OCI-LY1 (cell line): Measurements from ENCODE around the gene EXO1.

Experiments
- H2AFZ ChIP-seq: fragments of 200-600 bp; sonication (generic), shearing (Covaris generic); 2 replicates; pipeline ENCODE4 v1.6.0; 2014; ENCODE audit warnings: antibody characterized with exemption, mild to moderate bottlenecking, low read length
- H3F3A ChIP-seq: fragments of 200-600 bp; sonication (generic), shearing (Covaris generic); 2 replicates; pipeline ENCODE4 v1.6.0; 2014; ENCODE audit warnings: mild to moderate bottlenecking, antibody characterized with exemption, low read length, moderate library complexity; ENCODE audit not compliant: insufficient read depth
- H3K27ac ChIP-seq: fragments of 200-600 bp; sonication (generic); 2 replicates; pipeline ENCODE4 v1.5.1; 2014; ENCODE audit warnings: low read length, mixed run types, mild to moderate bottlenecking, low read depth; ENCODE audit not compliant: poor library complexity, severe bottlenecking
- H3K27me3 ChIP-seq: fragments of 200-600 bp; sonication (generic); 2 replicates; pipeline ENCODE4 v1.6.0; 2014; ENCODE audit warnings: antibody characterized with exemption, mild to moderate bottlenecking, low read length, moderate library complexity; ENCODE audit not compliant: insufficient read depth
- H3K36me3 ChIP-seq: fragments of 200-600 bp; sonication (generic); 2 replicates; pipeline ENCODE4 v1.6.1; 2014; ENCODE audit warnings: mild to moderate bottlenecking, antibody characterized with exemption, low read length, moderate library complexity, mixed read lengths; ENCODE audit not compliant: insufficient read depth
- H3K4me1 ChIP-seq: fragments of 200-600 bp; sonication (generic); 2 replicates; pipeline ENCODE4 v1.5.1; 2014; ENCODE audit warnings: mild to moderate bottlenecking, low read length, moderate library complexity; ENCODE audit not compliant: insufficient read depth, severe bottlenecking
- H3K4me2 ChIP-seq: fragments of 200-600 bp; sonication (generic), shearing (Covaris generic); 2 replicates; pipeline ENCODE4 v1.6.1; 2014; ENCODE audit warnings: low read length
- H3K4me3 ChIP-seq: fragments of 200-600 bp; sonication (generic); 2 replicates; pipeline ENCODE4 v1.5.1; 2014; ENCODE audit warnings: low read length, low read depth, mild to moderate bottlenecking, mixed read lengths; ENCODE audit not compliant: poor library complexity, severe bottlenecking
- H3K79me2 ChIP-seq: fragments of 200-600 bp; shearing (Covaris generic); 2 replicates; pipeline ENCODE4 v1.6.1; 2016; ENCODE audit warnings: mixed run types, low read length, mixed read lengths; ENCODE audit not compliant: insufficient read depth
- H3K9ac ChIP-seq: fragments of 200-600 bp; sonication (generic), shearing (Covaris generic); 2 replicates; pipeline ENCODE4 v1.6.1; 2014; ENCODE audit warnings: mild to moderate bottlenecking, low read length, mixed read lengths
- H3K9me2 ChIP-seq: fragments of 200-600 bp; sonication (generic), shearing (Covaris generic); 2 replicates; pipeline ENCODE4 v1.6.1; 2014; ENCODE audit warnings: low read depth, mild to moderate bottlenecking, low read length, mixed read lengths
- H3K9me3 ChIP-seq: fragments of 200-600 bp; shearing (Covaris generic); 2 replicates; pipeline ENCODE4 v1.6.1; 2014; ENCODE audit warnings: low read length, mixed read lengths
- H4K20me1 ChIP-seq: fragments of 200-600 bp; sonication (generic), shearing (Covaris generic); 2 replicates; pipeline ENCODE4 v1.6.0; 2016; ENCODE audit warnings: mild to moderate bottlenecking, low read length; ENCODE audit not compliant: insufficient read depth
- CTCF ChIP-seq: fragments of 200-600 bp; sonication (generic), shearing (Covaris generic); IDR thresholded peaks from 2 replicates; pipeline ENCODE4 v1.5.1; 2017; ENCODE audit warnings: mild to moderate bottlenecking, antibody characterized with exemption, low read length, moderate library complexity, mixed read lengths
- EZH2 ChIP-seq: fragments of 200-600 bp; sonication (generic), shearing (Covaris generic); IDR thresholded peaks from 2 replicates; pipeline ENCODE4 v1.8.0; 2017; ENCODE audit warnings: borderline replicate concordance, mixed run types, mild to moderate bottlenecking, antibody characterized with exemption, low read length, moderate library complexity, mixed read lengths

Gene EXO1

GRCh38 chr1:241857131-241857530 lies 9.1 kb downstream of the EXO1 start:
- Histone ChIP-seq H3F3A (no peaks in the 10 kb centered on the region), H3K36me3 (peaks cover 83% of the 10 kb centered on the region), H3K4me1 (peaks cover 9% of the 10 kb centered on the region), H3K9ac (no peak overlapping the region), H4K20me1 (no peaks in the 10 kb centered on the region), H3K9me2 (no peaks in the 10 kb centered on the region), H3K27ac (no peak overlapping the region), H3K27me3 (no peaks in the 10 kb centered on the region), H2AFZ (no peak overlapping the region), H3K4me3 (no peak overlapping the region), H3K4me2 (no peak overlapping the region), H3K79me2 (no peaks in the 10 kb centered on the region), H3K9me3 (no peaks in the 10 kb centered on the region)
- no peak for TF ChIP-seq CTCF
- no peak for TF ChIP-seq EZH2

GRCh38 chr1:241860922-241861321 lies 12.9 kb downstream of the EXO1 start:
- Histone ChIP-seq H3F3A (no peaks in the 10 kb centered on the region), H3K4me3 (no peak overlapping the region), H2AFZ (no peak overlapping the region), H3K4me2 (no peak overlapping the region), H3K36me3 (peaks cover 89% of the 10 kb centered on the region), H3K9me3 (no peaks in the 10 kb centered on the region), H3K27ac (no peak overlapping the region), H3K9ac (no peak overlapping the region), H4K20me1 (no peaks in the 10 kb centered on the region), H3K9me2 (no peaks in the 10 kb centered on the region), H3K79me2 (no peaks in the 10 kb centered on the region), H3K4me1 (peaks cover 9% of the 10 kb centered on the region), H3K27me3 (no peaks in the 10 kb centered on the region)
- TF ChIP-seq EZH2, result no peak
- TF ChIP-seq CTCF, result no peak

- no peaks in the 10 kb centered on the region for H3F3A ChIP-seq
- TF ChIP-seq EZH2 (no peak), CTCF (no peak)
- H3K9me3 ChIP-seq, result no peaks in the 10 kb centered on the region
- H3K27me3 ChIP-seq, result no peaks in the 10 kb centered on the region
- no peaks in the 10 kb centered on the region for H4K20me1 ChIP-seq
- no peak overlapping the region for H3K4me3 ChIP-seq
- no peak overlapping the region for H3K27ac ChIP-seq
- H3K4me1 ChIP-seq, result no peaks in the 10 kb centered on the region
- H3K9ac ChIP-seq, result no peak overlapping the region
- H3K4me2 ChIP-seq, result no peak overlapping the region
- no peak overlapping the region for H2AFZ ChIP-seq
- no peaks in the 10 kb centered on the region for H3K79me2 ChIP-seq
- H3K9me2 ChIP-seq, result no peaks in the 10 kb centered on the region
- peaks cover 82% of the 10 kb centered on the region for H3K36me3 ChIP-seq
Observed at GRCh38 chr1:241869022-241869421, 21.0 kb downstream of the EXO1 start.
